NCI-H1436 treated with DMSO at 0.1 percent for 48 hours (cell line): ENCODE measurements around the gene LONP2.
"Not testable (repeated sequence)": the region's sequence is repeated elsewhere in the genome, so short reads cannot be mapped to it uniquely, and the experiment has no call there.

Experiments used
- DNase-seq: peaks from one replicate; lab custom pipeline; 2025; lab: John Stamatoyannopoulos, UW

Gene LONP2

GRCh38 chr16:48335961-48336360, 91.9 kb downstream of the LONP2 start:
- no peak for DNase-seq

- no peak for DNase-seq
Measured at GRCh38 chr16:48340054-48340453, 96.0 kb downstream of the LONP2 start.

DNA sequence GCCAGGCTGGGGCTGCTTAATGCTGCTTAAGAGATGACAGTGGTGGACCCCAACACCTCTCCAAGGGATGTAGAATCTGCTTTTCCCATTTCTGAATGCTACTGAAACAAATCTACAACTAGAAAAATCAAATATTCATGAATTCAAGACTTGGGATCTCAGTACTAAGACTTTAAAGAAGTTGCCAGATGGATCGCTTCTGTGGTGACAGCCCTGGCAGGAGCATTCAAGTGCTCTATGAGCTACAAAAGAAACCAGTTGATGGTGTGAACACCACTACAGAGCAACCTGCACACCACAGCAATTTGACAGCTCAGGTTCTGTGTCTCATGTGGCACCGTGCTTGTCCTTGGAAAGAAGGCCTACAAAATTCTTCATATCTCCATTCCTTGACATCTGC, 98.5 kb downstream of the LONP2 start:
- DNase-seq, result no peak

GRCh38 chr16:48347191-48347865, 103.2 kb downstream of the LONP2 start:
- no peak for DNase-seq

DNA sequence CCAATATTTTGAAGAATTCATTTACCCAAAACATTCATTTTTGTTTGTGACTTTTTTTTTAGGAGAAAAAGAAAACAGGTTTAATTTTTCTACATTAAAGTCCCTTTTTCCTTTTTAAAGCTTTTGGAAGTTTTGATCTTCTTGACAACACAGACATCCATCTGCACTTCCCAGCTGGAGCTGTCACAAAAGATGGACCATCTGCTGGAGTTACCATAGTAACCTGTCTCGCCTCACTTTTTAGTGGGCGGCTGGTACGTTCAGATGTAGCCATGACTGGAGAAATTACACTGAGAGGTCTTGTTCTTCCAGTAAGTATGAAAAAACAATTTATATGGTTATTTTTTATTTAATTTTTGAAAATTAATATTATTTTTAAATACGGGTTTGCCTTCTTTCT, 103.9 kb downstream of the LONP2 start:
- DNase-seq, result no peak

DNA sequence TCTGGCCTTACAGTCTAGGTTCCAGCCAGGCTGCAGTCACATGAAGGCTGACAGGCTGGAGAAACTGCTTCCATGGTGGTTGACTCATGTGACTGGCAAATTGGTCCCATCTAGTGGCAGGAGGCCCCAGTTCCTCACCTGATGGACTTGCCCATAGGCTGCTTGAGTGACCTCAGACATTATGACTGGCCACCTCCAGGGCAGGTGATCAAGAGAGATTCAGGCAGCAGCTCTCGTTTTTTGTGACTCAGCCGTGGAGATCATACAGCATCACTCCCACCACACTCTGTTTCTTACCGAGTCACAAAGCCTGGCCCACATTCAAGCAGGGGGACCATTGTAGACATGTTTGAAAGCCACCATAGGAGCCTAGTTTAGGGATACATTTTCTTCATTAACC, 106.6 kb downstream of the LONP2 start:
- DNase-seq, result no peak

GRCh38 chr16:48352648-48353390, 108.7 kb downstream of the LONP2 start:
- DNase-seq, result no peak

DNA sequence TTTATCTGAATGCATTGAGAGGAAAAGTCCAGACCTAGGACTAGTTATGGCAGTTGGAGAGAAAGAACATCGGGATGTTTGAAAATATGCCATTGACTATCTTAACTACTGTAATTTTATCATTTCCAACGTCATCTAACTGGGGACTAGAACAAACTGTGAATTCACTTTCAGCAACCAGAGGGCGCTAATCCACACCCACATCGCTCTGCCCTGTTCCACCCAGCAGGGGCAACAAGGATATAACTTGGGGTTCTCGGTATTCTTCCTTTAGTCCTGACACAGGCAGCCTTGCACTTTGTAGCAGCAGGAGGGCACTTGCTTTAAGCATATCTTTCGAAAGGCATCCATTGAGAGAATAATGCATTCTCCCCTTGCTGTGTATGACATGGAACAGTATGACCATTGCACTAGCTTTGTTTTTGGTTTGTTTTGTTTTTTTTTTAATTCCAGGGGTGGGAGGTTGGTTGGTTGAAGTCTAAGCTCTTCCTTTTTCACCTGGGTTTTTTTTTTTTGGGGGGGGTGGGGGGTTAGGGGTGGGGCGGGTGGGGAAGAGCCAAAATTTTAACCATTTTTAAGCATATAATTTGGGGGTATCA, 109.6 kb downstream of the LONP2 start:
- no peak for DNase-seq

DNA sequence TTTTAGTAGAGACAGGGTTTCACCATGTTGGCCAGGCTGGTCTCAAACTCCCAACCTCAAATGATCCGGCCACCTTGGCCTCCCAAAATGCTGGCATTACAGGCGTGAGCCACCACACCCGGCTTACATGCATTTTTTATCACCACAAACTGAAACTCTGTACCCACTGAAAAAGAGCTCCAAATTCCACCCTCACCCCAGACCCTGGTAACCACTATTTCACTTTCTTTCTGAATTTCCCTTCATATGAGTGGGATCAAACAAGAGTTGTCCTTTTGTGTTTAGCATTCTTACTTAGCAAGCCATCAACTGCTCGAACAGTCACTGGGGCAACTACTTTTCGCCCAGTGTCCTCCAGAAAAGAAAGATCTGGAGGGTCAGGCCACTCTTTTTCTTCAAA, 110.3 kb downstream of the LONP2 start:
- not testable (repeated sequence) for DNase-seq

- no peak for DNase-seq
Measured at GRCh38 chr16:48354877-48355855, 111.1 kb downstream of the LONP2 start.

- no peak for DNase-seq
Measured at GRCh38 chr16:48356633-48357376, 112.7 kb downstream of the LONP2 start.

- DNase-seq, result no peak
Measured at GRCh38 chr16:48358419-48358818, 114.3 kb downstream of the LONP2 start.

- DNase-seq, result no peak
Measured at GRCh38 chr16:48359983-48360382, 115.9 kb downstream of the LONP2 start.

GRCh38 chr16:48361012-48361411, 116.9 kb downstream of the LONP2 start:
- no peak for DNase-seq

GRCh38 chr16:48361540-48362144, 117.5 kb downstream of the LONP2 start:
- DNase-seq, result no peak

DNA sequence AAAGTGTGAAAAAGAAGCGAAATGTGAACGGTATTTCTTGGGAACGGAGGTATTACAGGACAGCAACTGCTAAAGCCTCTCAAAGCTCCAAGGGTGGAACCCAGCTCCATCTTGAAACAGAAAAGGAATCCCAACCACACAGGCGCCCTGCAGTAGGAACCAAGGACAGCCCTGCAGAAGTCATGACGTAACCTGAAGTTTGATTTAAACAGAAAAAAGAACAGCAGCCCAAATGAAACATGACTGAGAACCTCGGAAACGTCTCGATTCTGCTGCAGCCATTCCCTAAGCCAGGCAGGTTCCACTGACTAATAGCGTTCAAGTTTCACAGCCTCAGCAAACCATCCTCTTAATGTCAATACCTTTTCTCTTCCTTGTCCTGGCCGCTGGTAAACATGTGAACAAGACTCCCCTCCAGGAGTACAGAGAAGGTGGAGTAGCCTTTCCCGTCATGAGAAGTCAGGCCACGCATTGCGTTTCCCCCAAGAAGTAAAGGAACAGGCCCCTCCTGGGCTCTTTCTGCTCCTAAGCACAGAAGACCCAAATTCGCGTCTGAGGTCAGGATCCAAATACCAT, 121.0 kb downstream of the LONP2 start:
- DNase-seq, result no peak

- DNase-seq, result peak; percentile 34
Measured at GRCh38 chr16:48365601-48366164, 121.6 kb downstream of the LONP2 start.

GRCh38 chr16:48366165-48367093, 122.3 kb downstream of the LONP2 start:
- DNase-seq, result no peak

DNA sequence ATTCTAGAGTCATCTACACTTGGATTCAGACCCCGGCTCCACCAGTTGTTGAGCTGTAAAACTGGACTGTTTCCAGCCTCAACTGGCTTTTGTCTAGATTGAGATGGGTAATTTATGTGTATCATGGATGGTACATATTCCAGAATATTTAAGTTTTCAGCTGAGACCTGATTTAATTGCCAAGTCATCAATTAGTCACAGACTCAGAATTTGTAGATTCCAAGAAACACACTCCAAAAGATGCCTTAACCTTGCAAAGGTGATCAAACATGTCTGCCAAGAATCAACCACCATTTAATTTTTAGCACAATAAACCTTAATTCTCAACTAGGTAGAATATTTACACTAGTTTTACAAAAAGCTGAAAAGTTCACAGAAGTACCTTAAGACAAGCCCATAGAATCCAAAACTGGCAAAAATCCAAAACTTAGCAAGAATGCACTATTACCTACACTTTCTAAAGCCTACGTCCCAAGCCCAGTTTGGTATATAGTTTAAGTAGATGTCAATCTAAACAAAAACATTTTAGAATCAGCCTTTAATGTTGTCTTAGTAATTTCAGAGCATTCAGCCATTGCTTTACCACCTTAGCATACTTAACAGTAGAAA, 123.4 kb downstream of the LONP2 start:
- DNase-seq, result no peak
